Head of caudate nucleus (tissue), 42 donors: ENCODE data around the gene RSPH1.
"Not testable (repeated sequence)": the region's sequence is repeated elsewhere in the genome, so short reads cannot be mapped to it uniquely, and the experiment has no call there.

Experiments
- DNase-seq, 42 donors: peaks; one replicate each; pipeline versions ENCODE4 v3.0.0 to v3.0.0-alpha.2; 2020 to 2021; ENCODE audit warnings: mixed read lengths in 7 of 42
- intact Hi-C: fragments of 100-400 bp; cut with DNase I; formaldehyde crosslinking; loops from one replicate; pipeline ENCODE4 v1.15.0; 2022

RSPH1 gene

DNA sequence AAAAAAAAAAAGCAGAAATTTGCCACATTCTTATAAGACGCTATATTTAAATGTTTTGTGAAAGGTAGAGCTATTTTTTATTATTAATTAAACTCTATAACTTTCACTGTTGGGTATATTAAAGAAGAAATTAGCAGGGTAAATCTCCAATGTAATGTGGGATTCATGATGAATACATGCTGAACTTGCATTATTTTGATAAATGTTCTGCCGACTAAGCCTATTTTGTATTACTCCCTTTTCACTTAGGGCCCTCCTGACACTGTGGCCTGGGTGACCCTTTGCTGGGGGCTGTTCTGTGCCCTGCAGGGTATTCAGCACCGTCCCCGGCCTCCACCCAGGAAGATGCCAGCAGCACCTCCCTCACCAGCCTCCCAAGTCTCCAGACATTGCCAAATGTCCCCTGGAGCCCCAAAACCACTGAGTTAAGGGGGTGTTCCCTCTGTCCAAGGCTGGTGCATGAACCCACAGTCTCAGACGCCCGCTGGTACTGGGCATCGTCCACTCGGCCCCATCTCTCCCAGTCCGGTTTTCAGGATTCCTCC, 22.5 kb downstream of the RSPH1 start:
- intact Hi-C loops, result no loop called here
- peak in 1 of 42 donors; percentile 25 for DNase-seq

DNA sequence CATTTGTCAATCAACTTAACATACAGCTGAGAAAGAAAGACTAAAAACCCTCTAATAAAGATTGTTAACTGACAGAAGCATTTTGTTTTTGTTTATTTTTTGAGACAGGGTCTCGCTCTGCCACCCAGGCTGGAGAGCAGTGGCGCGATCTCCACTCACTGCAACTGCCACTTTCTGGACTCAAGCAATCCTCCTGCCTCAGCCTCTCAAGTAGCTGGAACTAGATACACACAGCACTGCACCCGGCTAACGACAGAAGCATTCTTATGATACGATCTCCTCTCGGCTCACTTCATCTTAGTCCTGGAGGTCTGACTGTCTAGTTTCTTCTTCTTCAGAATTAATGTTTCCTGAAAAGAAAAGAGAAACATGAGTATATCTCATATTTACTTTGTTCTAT, 23.5 kb downstream of the RSPH1 start:
- intact Hi-C loops, result no loop called here
- DNase-seq, result peak in 2 of 42 donors; percentile 5 to 18

DNA sequence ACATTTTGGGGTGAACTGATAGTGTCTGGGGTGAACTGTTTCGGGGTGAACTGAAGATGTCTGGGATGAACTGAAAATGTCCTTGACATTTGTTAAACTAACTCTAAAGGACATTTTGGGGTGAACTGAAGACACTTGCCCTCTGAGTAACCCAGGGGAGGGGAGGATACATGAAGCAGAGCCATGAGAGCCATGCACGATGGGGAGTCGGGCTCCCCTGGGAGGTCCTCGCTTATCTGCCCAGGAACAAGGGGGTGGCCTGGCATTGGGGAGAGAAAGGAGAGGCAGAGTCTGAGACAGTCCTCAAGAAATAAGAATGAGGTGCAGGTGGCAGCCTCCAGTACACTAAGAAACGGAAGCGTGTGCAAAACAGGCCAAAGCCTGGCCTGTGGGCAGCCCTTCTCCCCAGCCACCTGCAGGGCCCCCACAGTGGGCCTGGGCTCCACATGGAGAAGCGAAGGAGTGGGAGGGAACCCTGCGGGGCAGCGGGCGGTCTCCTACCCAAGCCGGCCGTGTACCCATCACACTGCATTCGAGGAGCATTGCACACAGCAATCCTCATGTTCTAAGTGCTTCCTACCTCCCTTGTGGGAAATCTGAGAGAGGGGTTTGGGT, 24.2 kb downstream of the RSPH1 start:
- peak in 1 of 42 donors; percentile 1 for DNase-seq
- intact Hi-C loops, result no loop called here

DNA sequence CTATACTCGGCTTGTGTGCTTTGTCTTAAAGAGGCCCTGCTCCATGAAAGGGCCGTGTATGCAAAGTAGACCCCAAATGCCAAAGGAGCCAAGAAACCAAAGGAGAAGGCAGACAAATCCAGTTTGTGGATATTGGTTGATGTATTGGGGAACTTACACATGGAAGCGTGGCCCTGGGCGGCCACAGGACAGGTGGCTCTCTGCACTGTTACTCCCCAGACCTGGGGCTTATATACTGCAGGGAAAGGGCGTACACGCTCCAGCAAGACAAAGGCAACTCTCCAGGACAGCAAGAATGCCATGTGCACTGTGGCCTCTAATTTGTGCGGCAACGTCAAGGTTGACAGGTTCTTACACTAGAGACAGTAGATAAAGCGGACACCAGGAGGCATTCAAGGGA, 24.8 kb downstream of the RSPH1 start:
- peak in 1 of 42 donors; percentile 1 for DNase-seq
- intact Hi-C loops, result no loop called here

DNA sequence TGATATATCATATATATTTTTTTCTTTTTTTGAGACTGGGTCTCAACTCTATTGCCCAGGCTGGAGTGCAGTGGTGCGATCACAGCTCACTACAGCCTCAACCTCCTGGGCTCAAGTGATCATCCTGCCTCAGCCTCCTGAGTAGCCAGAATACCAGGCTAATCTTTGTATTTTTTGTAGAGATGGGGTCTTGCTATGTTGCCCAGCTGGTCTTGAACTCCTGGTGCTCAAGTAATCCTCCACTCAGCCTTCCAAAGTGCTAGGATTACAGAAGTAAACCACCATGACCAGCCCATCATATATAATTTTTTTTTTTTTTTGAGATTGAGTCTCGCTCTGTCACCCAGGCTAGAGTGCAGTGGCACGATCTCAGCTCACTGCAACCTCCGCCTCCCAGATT, 26.3 kb downstream of the RSPH1 start:
- intact Hi-C loops, result not testable (repeated sequence)
- peak in 1 of 42 donors; percentile 8 for DNase-seq

DNA sequence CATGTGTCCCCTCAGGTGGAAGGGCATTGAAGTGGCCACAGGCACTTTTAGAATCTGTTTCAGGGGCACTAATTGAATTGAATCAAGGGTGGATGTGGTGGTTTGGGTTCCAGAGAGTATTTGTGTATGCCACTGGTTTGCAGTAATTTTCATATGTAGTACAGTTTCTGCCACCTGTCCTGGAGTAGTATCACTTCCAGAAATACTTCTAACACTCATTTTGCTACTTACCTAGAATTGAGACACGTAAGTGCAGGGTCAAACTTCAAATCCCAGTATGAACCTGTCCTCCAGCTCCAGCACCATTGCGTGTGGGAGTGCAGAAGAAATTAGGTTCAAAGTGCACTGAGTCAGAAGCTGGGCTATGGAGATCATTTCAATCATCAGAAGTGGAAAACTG, 26.8 kb downstream of the RSPH1 start:
- intact Hi-C loops, result no loop called here
- peak in 2 of 42 donors; percentile 5 to 9 for DNase-seq

DNA sequence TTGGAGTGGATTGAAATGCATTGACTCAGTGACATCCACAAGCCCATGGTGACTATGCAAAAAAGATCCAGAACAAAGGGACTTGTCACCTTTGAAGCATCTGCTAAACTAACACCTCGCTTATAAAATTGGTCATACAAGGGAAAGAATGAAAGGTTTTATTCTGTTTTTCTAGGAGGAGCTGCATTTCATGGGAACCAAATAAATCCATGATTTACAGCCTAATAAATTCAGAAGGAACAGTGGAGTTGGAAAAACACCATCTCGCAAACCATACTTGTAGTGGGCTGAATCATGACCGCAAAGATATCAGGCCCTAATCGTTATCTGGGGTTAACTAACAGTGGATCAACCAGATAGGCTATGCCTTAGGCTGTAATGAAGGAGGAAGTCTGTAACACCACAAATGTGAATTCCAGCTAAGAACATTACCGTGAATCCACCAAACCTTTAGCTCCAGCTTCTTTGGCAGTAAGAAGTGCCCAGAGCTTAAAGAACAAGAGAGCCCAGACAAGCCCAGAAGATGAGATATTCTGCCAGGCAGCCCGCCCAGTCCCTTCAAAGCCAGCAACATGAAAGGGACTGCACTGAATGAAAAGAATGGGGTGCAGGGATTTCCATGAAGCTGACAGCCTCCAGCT, 27.4 kb downstream of the RSPH1 start:
- intact Hi-C loops, result no loop called here

DNA sequence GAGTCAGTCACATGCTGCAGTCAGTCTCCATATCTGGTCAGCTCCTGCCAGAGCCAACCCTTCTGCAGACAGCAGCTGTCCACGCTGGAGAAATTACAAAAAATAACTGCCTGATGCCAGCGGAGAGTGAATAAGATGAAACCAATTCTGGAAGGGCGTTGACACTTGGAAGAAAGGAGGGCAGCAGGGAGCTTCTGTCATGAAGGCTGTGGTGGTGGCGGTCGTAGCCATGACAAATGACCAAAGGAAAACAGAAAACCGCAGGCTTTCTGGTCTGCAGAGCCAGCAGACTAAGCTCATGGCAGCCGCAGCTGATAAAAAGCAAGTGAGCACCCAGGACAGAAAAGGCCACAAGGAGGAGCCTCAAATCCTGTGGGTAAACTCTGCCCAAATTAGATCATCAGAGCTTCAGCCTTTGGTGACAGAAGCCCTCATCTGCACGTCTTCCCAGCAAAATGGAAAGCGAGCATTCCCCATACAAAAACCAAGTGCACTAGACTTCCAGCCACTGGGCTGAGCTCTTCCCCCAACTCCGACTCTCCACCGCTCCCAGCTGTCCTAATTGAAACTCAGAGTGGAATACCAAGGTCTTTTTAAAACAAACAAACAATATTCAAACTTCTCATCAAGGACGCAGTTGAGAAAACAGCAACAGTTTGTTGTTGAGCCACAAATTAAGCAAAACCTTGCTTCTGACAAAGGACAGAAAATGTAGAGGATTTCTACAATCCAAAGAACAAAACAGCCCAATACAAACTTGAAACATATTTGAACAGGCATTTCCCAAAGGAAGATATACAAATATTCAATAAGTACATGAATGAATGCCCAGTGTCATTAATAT, 28.7 kb downstream of the RSPH1 start:
- DNase-seq, result peak in 14 of 42 donors; percentile 9 to 55 (median 26)
- intact Hi-C loops, result no loop called here

More for the DNA sequence above, 27.4 kb downstream of the RSPH1 start:
- peak in 3 of 42 donors; percentile 11 to 37 (median 19) for DNase-seq

DNA sequence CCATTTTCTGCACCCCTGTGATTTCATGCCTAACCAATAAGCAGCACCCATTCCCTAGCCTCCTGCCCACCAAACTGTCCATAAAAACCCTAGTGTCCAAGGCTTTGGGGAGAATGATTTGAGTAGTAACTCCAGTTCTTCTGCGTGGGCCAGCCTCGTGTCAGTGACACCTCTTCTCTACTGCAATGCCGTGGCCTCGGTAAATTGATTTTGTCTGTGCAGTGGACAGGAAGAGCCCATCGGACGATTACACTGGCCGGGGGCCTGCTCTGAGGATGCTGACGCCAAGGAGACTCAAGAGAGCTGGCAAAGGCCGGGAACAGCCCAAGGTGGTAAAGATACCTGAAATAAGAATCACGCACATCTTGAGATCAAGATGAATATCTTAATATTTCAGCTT, 29.3 kb downstream of the RSPH1 start:
- intact Hi-C loops, result no loop called here
- DNase-seq, result peak in 2 of 42 donors; percentile 6 to 7

DNA sequence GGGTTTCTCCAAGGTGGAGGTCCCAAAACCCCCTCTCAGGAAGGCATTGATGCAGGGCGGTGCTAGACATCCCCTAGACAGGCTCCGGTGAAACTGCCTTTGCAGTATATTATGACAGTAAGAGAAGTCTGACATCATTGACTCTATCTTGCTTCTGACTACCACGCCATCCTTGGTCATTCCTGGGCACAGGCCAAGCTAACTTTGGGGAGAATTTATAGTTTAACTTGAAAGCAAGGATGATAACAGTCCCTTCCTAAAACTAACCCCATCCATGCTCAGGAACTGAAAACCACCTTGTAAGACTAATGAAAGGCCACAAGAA, 30.3 kb downstream of the RSPH1 start:
- intact Hi-C loops, result no loop called here
- no peak for DNase-seq

DNA sequence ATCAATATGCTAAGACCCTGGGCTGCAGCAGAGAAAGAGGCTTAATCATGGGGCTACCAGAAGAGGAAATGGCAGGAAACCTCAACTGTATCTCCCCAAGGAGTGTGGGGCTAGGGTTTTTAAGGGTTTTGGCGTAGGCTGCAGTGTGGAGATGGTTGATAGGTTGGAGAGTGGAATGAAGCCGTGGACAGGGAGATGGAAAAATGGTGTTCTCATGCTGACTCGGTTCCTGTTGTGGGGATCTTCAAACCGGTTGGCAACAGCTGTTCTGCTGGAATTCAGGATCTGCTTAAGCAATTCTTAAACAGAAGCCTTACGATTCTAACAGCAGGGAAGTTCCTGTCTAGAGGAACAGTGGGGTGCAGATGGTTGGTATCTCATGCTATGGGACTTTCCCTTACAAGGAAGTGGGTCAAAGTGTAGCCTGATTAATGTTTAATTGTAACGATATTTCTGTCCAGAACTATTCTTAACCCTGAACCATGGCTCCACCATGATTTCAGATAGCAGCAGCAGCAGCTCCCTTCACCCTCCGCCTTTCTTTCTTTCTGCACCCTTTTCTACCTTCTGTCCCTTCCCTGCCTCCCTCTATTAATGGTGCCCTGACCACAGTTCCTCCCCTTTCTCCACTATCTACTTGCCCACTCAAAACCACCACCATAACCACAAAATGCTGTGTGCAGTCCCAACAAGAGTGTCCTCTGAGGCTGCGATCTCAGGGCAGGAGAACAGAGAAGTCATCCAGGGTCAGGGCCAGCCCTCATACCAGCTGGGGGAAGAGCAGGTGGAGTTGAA, 30.8 kb downstream of the RSPH1 start:
- DNase-seq, result peak in 1 of 42 donors; percentile 1
- intact Hi-C loops, result no loop called here

DNA sequence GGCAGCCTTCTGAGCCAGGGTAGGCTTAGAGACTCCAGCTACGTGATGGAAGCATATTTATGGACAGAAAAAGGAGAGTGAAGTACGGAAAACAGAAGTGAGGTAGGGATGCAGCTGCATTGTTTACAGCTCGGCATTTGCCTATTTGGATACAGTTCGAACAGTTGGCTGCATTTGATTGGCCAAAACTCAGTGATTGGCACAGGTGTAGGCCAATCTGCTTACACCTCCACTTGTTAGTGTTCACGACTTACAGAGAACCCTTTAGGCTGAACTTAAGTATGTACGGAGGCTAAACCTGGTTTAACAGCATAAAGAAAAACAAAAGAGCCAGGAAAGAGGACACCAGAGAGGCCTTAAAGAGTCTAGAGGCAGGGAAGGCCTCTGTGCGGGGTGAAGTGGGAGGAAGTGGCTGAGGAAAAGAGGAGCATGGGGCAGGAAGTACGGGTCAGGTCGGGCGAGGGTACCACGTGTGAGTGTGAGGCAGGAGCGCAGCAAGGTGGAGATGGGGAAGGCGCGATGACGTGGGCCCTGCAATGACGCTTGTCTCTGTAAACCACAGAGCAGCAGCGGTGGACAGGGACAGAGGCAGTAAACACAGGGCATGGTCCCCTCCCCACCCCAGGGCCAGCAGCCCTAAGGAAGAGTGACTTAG, 32.0 kb downstream of the RSPH1 start:
- intact Hi-C loops, result no loop called here
- DNase-seq, result peak in 40 of 42 donors; percentile 19 to 88 (median 67)

DNA sequence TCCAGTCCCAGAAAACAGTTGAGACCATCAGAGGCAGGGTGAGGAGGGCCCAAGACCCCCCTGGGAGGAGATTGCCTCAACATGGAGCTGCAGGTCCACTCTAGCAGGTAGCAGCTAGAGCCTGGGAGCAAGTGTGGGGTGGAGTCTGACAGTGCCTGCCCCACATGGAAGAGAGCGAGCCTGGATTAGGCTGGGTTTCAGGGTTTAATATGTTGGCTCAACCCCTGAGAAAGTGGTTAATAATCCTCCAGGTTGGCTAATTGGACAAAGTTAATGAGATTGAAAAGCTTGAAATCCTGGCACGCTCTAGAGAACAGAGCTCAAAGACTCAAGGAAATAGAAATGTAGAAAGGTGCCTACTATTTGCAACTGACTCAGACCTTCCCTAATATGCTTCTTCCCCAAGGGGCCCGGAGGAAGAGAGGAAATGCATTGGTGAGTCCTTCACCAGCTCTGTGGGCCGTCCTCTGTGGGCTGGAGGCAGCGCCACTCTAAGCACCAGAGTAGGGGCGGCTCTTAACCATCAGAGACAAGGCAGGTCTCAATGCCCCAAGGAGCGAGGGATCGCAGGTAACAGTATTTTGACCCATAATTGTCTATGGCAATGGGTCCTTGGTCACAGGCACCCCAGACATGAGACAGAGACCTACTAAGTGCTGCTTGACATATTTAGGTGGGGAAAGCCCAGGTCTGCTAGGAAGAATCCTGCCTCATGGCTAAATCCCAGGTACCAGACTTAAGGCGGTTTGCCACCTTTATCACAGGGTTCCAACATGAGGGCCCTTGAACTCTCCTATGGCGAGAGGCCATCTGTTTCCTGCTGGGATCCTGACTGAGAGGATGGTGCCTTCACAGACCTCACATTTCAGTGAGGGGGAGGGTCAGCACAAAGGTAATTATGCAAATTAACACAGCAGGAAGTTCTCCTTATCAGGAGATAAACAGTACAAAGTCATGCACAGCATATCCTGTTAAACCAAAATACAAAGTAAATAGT, 33.8 kb downstream of the RSPH1 start:
- DNase-seq, result peak in 1 of 42 donors; percentile 1
- intact Hi-C loops, result no loop called here

DNA sequence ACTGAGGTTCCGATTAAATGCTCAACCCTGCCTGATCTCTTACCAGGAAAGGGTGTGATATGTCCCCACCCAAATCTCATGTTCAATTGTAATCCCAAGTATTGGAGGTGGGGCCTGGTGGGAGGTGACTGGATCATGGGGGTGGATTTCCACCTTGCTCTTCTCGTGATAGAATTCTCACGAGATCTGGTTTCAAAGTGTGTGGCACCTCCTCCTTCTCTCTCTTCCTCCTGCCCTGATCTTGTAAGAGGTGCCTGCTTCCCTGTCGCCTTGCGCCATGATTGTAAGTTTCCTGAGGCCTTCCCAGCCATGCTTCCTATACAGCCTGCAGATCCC, 34.9 kb downstream of the RSPH1 start:
- intact Hi-C loops, result no loop called here

DNA sequence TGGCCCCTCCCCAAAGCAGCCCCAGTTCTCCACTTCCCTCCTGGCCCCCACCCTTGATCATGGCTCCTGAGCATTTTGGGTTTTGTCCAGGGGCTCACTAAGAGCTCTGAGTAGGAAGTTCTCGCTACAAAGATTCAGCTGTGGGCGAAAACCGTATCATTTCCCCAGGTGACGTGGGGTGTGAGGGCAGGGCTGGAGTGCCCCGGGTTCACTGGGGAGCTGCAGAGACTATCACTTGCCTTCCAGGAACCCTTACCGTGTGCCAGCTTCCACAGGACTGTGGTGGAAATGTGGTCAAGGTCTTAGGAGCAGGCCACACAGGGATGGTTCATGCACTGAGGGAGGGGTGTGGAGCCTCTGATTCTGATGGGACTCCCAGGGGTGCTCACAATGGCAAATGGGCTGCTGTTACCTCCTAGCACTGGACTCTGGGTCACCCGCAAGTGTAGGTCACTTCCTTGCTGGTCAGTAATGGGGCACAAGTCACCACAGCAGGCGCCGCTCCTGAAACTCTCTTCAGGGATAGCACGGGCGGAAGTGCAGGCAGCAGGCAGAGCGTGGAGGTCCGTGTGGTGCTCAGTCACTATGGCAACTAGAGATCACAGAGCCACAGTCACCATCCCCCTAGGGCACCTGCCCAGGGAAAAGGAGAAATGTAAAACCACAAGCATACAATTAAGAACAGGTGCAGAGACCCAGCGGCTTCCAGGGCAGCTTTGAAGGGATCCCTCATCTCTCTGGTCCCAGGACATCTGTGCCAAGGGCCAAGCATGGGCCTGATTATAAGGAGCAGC, 35.4 kb downstream of the RSPH1 start:
- DNase-seq, result peak in 3 of 42 donors; percentile 4 to 18 (median 7)
- intact Hi-C loops, result no loop called here

More for the DNA sequence above, 34.9 kb downstream of the RSPH1 start:
- no peak for DNase-seq

DNA sequence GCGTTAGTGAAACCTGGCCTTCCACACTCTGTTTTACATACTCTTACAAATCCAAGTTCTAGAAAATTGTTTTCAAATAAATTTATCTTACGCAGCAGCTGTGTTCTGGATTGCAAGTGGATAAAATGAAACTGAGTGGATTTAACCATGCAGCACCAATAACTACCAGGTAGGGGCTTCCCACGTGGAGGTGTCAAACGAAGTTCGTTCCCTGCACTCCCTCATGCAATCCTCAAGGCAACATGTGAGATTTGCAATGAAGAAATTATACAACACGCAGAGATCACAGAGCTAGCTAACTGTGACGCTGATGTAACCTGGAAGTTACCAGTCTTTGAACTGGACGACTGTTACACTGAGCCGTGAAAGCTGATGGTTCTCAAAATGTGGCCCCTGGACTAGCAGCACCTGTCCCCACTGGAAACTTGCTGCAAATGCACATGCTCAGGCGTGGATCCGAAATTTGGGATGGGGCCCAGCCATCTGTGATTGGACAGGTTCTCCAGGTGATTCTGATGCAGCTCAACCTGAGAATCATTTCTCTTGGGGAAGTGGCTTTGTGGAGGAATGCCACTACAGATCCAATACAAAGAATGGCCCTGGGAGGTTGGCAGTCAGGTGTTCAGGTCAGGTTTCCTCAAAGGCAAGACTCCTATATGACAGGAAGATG, 36.3 kb downstream of the RSPH1 start:
- intact Hi-C loops, result no loop called here
- peak in 2 of 42 donors; percentile 2 to 7 for DNase-seq
